GM13977 (cell line): Measurements from ENCODE around the gene EDDM13.

Experiments
- DNase-seq: peaks from one replicate; pipeline ENCODE4 v3.0.0; 2012; ENCODE audit warnings: low spot score
- in situ Hi-C: fragments of 300-500 bp; cut with MboI; formaldehyde crosslinking; loops from one replicate; pipeline ENCODE4 v1.12.0; 2022; ENCODE audit warnings: low sequenced_read_pairs, low pct_unique_long_range_greater_than_20kb, mixed read lengths, inconsistent platforms; ENCODE audit not compliant: unreplicated experiment
- TF ChIP-seq, protein P1 (sequence below): IDR thresholded peaks from 2 replicates; pipeline ENCODE4 v1.5.1; 2012; ENCODE audit warnings: mild to moderate bottlenecking, control low read depth; ENCODE audit not compliant: insufficient read depth; ENCODE audit errors: extremely low read depth, missing control alignments

Gene EDDM13

DNA sequence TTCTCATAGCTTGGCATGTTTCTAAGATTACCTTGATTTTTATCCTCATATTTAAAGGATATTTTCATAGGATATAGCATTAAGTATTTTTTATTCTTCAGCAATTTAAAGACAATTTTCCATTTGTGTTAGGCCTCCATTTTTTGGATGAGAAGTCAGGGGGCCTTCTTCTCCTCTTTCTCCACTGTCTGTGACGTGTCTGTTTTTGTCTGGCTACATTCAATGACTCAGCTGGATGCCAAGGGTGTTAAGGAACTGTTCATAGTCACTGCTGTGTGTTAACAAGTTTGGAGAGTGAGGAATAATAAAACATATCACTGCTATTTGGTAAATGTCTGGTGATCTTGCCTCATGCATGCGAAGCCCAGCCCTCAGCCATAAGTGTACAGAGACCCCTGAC is 84.4 kb downstream of the EDDM13 start:
- in situ Hi-C loops, result no loop called here
- DNase-seq, result no peak
- TF ChIP-seq, protein P1, sequence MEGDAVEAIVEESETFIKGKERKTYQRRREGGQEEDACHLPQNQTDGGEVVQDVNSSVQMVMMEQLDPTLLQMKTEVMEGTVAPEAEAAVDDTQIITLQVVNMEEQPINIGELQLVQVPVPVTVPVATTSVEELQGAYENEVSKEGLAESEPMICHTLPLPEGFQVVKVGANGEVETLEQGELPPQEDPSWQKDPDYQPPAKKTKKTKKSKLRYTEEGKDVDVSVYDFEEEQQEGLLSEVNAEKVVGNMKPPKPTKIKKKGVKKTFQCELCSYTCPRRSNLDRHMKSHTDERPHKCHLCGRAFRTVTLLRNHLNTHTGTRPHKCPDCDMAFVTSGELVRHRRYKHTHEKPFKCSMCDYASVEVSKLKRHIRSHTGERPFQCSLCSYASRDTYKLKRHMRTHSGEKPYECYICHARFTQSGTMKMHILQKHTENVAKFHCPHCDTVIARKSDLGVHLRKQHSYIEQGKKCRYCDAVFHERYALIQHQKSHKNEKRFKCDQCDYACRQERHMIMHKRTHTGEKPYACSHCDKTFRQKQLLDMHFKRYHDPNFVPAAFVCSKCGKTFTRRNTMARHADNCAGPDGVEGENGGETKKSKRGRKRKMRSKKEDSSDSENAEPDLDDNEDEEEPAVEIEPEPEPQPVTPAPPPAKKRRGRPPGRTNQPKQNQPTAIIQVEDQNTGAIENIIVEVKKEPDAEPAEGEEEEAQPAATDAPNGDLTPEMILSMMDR, result no peak
